H1 (cell line): ENCODE data around the gene HIPK2. TPM values are rescaled to one million over a fixed set of nuclear protein-coding genes. Genes with fewer than 3 reads are reported as not detected.

Source experiments
- CTCF ChIA-PET: fragments of 300-600 bp; sonication (Branson Sonifier 250); formaldehyde crosslinking; loops from one replicate; lab custom pipeline; 2021; ENCODE audit not compliant: partially characterized antibody; lab: Charles Lee
- POLR2A ChIA-PET: fragments of 300-600 bp; sonication (Branson Sonifier 250); formaldehyde crosslinking; loops from one replicate; lab custom pipeline; 2021; ENCODE audit warnings: inconsistent platforms; ENCODE audit not compliant: partially characterized antibody; lab: Charles Lee
- DNase-seq, 2 experiments: peaks; one replicate each; pipeline versions ENCODE4 v3.0.0 to v3.0.0-alpha.2; 2010 to 2022; ENCODE audit warnings: low spot score in 2 of 2, low read depth in 1 of 2, mixed read lengths in 1 of 2
- FAIRE-seq: peaks from 2 replicates; lab custom pipeline; 2011; peaks lifted over from hg19 to GRCh38; lab: Jason Lieb, UNC
- H2AFZ ChIP-seq: 2 replicates; pipeline ENCODE4 v1.8.1; 2012; ENCODE audit warnings: low read length, inconsistent platforms
- H2AK5ac ChIP-seq: 2 replicates; pipeline ENCODE4 v1.6.1; 2013; ENCODE audit warnings: low read depth, low read length
- H2BK120ac ChIP-seq: replicated peaks from 2 replicates; pipeline ENCODE3; 2013; ENCODE audit warnings: low read depth, low read length, inconsistent platforms
- H2BK12ac ChIP-seq: 2 replicates; pipeline ENCODE4 v1.6.1; 2013; ENCODE audit warnings: low read depth, low read length
- H2BK15ac ChIP-seq: 2 replicates; pipeline ENCODE4 v1.6.1; 2013; ENCODE audit warnings: low read length
- H2BK20ac ChIP-seq: 2 replicates; pipeline ENCODE4 v1.6.1; 2013; ENCODE audit warnings: low read length
- H2BK5ac ChIP-seq: 2 replicates; pipeline ENCODE4 v1.6.1; 2013; ENCODE audit warnings: low read depth, low read length
- H3K14ac ChIP-seq: 2 replicates; pipeline ENCODE4 v1.6.1; 2013; ENCODE audit warnings: inconsistent platforms; ENCODE audit not compliant: insufficient read length
- H3K18ac ChIP-seq: 2 replicates; pipeline ENCODE4 v1.6.1; 2013; ENCODE audit warnings: low read length; ENCODE audit errors: extremely low read depth
- H3K23ac ChIP-seq: 2 replicates; pipeline ENCODE4 v1.6.1; 2013; ENCODE audit warnings: inconsistent platforms; ENCODE audit not compliant: insufficient read length
- H3K23me2 ChIP-seq: 2 replicates; pipeline ENCODE4 v1.6.1; 2013; ENCODE audit warnings: low read depth, low read length
- H3K27ac ChIP-seq: 2 replicates; pipeline ENCODE4 v1.6.1; 2011; ENCODE audit warnings: low read depth, low read length, inconsistent platforms
- H3K27me3 ChIP-seq, 4 experiments: replicated peaks in 1 of 4; 1 replicate in 1 of 4; 2 replicates in 3 of 4; pipeline versions ENCODE4 v1.6.1 to v1.8.1; 2011 to 2013; ENCODE audit warnings: low read length in 3 of 4, mild to moderate bottlenecking in 3 of 4, inconsistent platforms in 2 of 4, mixed read lengths in 2 of 4, moderate library complexity in 1 of 4; ENCODE audit not compliant: control insufficient read depth in 3 of 4, insufficient read depth in 3 of 4; ENCODE audit errors: extremely low read depth in 1 of 4
- H3K36me3 ChIP-seq, 4 experiments: 2 replicates each; pipeline versions ENCODE4 v1.6.1 to v1.8.1; 2011 to 2013; ENCODE audit warnings: mild to moderate bottlenecking in 4 of 4, low read length in 3 of 4, moderate library complexity in 2 of 4, control low read depth in 1 of 4, inconsistent platforms in 1 of 4; ENCODE audit not compliant: insufficient read depth in 4 of 4, control insufficient read depth in 2 of 4
- H3K4ac ChIP-seq: replicated peaks from 2 replicates; pipeline ENCODE3; 2013; ENCODE audit warnings: low read length, low read depth, mixed read lengths, inconsistent platforms; ENCODE audit not compliant: insufficient read length
- H3K4me1 ChIP-seq, 4 experiments: replicated peaks in 1 of 4; 1 replicate in 1 of 4; 2 replicates in 3 of 4; pipeline versions ENCODE4 v1.6.1 to v1.8.1; 2011 to 2013; ENCODE audit warnings: low read length in 3 of 4, inconsistent platforms in 2 of 4, mixed read lengths in 1 of 4; ENCODE audit not compliant: insufficient read depth in 4 of 4, control insufficient read depth in 3 of 4
- H3K4me2 ChIP-seq, 2 experiments: 2 replicates each; pipeline versions ENCODE4 v1.6.1 to v1.8.1; 2011 to 2013; ENCODE audit warnings: low read depth in 2 of 2, low read length in 2 of 2, control low read depth in 1 of 2, inconsistent platforms in 1 of 2, mild to moderate bottlenecking in 1 of 2; ENCODE audit not compliant: insufficient read depth in 1 of 2
- H3K4me3 ChIP-seq, 4 experiments: fragments of 200-600, 300-600 bp in 1 of 4; sonication (generic), shearing (Covaris generic), sonication (Bioruptor Twin) in 1 of 4; 2 replicates each; pipeline versions ENCODE4 v1.5.1 to v1.8.1; 2011 to 2016; ENCODE audit warnings: low read length in 4 of 4, low read depth in 3 of 4, control low read depth in 2 of 4, inconsistent platforms in 2 of 4, mild to moderate bottlenecking in 2 of 4, mixed read lengths in 1 of 4, moderate library complexity in 1 of 4; ENCODE audit not compliant: insufficient read depth in 2 of 4; ENCODE audit errors: extremely low read depth in 1 of 4
- H3K56ac ChIP-seq: replicated peaks from 2 replicates; pipeline ENCODE3; 2013; ENCODE audit warnings: low read depth, mild to moderate bottlenecking, mixed read lengths, low read length, inconsistent platforms; ENCODE audit not compliant: insufficient read length
- H3K79me1 ChIP-seq: 2 replicates; pipeline ENCODE4 v1.6.1; 2013; ENCODE audit warnings: low read depth, low read length, control low read depth
- H3K79me2 ChIP-seq, 2 experiments: 2 replicates each; pipeline versions ENCODE4 v1.6.1 to v1.8.1; 2012 to 2013; ENCODE audit warnings: low read length in 2 of 2, mild to moderate bottlenecking in 2 of 2, inconsistent platforms in 1 of 2; ENCODE audit not compliant: insufficient read depth in 2 of 2, control insufficient read depth in 1 of 2
- H3K9ac ChIP-seq, 4 experiments: replicated peaks in 1 of 4; 1 replicate in 1 of 4; 2 replicates in 3 of 4; pipeline versions ENCODE4 v1.6.1 to v1.8.1; 2011 to 2013; ENCODE audit warnings: low read depth in 3 of 4, low read length in 3 of 4, control low read depth in 2 of 4, mild to moderate bottlenecking in 2 of 4, moderate library complexity in 2 of 4, inconsistent platforms in 1 of 4; ENCODE audit errors: extremely low read depth in 1 of 4
- H3K9me3 ChIP-seq, 2 experiments: 2 replicates each; pipeline versions ENCODE4 v1.6.1 to v1.8.1; 2012 to 2013; ENCODE audit warnings: mild to moderate bottlenecking in 2 of 2, moderate library complexity in 2 of 2, control low read depth in 1 of 2, inconsistent platforms in 1 of 2, low read depth in 1 of 2, low read length in 1 of 2, mixed read lengths in 1 of 2; ENCODE audit not compliant: insufficient read depth in 2 of 2
- H4K20me1 ChIP-seq, 2 experiments: replicated peaks in 1 of 2; 2 replicates each; pipeline versions ENCODE3 to v1.8.1; 2011 to 2013; ENCODE audit warnings: inconsistent platforms in 2 of 2, low read length in 2 of 2, mild to moderate bottlenecking in 1 of 2; ENCODE audit not compliant: insufficient read depth in 2 of 2, control insufficient read depth in 1 of 2
- H4K5ac ChIP-seq: 2 replicates; pipeline ENCODE4 v1.6.1; 2013; ENCODE audit warnings: low read length, low read depth, mixed read lengths, inconsistent platforms; ENCODE audit not compliant: insufficient read length
- H4K8ac ChIP-seq: 2 replicates; pipeline ENCODE4 v1.8.0; 2013; ENCODE audit warnings: mild to moderate bottlenecking, moderate library complexity, low read length, inconsistent platforms; ENCODE audit not compliant: insufficient read depth; ENCODE audit errors: extremely low read depth
- H4K91ac ChIP-seq: replicated peaks from 2 replicates; pipeline ENCODE3; 2013; ENCODE audit warnings: low read length, mixed read lengths, inconsistent platforms; ENCODE audit not compliant: insufficient read length
- CBX8 ChIP-seq: fragments of 300-800, 300-1000 bp; sonication (generic); IDR thresholded peaks from 2 replicates; pipeline ENCODE4 v1.7.1; 2016; ENCODE audit warnings: low read depth, low read length, borderline replicate concordance
- CEBPB ChIP-seq: IDR thresholded peaks from 2 replicates; pipeline ENCODE4 v1.6.1; 2012; ENCODE audit warnings: low read depth, low read length
- EGR1 ChIP-seq: IDR thresholded peaks from 2 replicates; pipeline ENCODE4 v1.6.1; 2011; ENCODE audit warnings: low read depth, low read length, borderline replicate concordance
- POU5F1 ChIP-seq: IDR thresholded peaks from 2 replicates; pipeline ENCODE4 v1.6.1; 2011; ENCODE audit warnings: low read depth, mild to moderate bottlenecking, low read length, moderate library complexity
- SIN3A ChIP-seq, 2 experiments: IDR thresholded peaks in 1 of 2; conservative IDR thresholded peaks in 1 of 2; 2 replicates each; pipeline ENCODE4 v1.6.1; 2011 to 2012; ENCODE audit warnings: low read length in 2 of 2, improper control_type of control experiment in 1 of 2, low read depth in 1 of 2, mild to moderate bottlenecking in 1 of 2
- TAF1 ChIP-seq: IDR thresholded peaks from 2 replicates; pipeline ENCODE4 v1.6.1; 2011; ENCODE audit warnings: mild to moderate bottlenecking, low read depth, low read length
- TAF7 ChIP-seq: optimal IDR thresholded peaks from 2 replicates; pipeline ENCODE3; 2011; ENCODE audit warnings: low read depth, mild to moderate bottlenecking, inconsistent platforms, low read length, moderate library complexity, borderline replicate concordance
- TCF12 ChIP-seq: IDR thresholded peaks from 2 replicates; pipeline ENCODE4 v1.6.1; 2011; ENCODE audit warnings: low read depth, mild to moderate bottlenecking, low read length
- WGBS, 2 experiments: shearing (Covaris generic) in 1 of 2; methylation state at CpG; one replicate each; pipeline versions ENCODE4 v1.1.6 to v1.1.7; 2013 to 2015; ENCODE audit warnings: low lambda C conversion rate in 2 of 2, mixed read lengths in 2 of 2, inconsistent platforms in 1 of 2, low coverage in 1 of 2, missing lambda C conversion rate in 1 of 2; ENCODE audit not compliant: insufficient replicate concordance in 2 of 2, insufficient coverage in 1 of 2, insufficient read length in 1 of 2; ENCODE audit errors: extremely low coverage in 1 of 2, missing lambda C conversion rate in 1 of 2; 5-methylcytosine and 5-hydroxymethylcytosine counted together
- polyA plus RNA-seq, 7 experiments: library from polyadenylated mRNA; depleted of rRNA in 3 of 7; stranded (reverse) in 5 of 7; unstranded in 2 of 7; fragments of >200 nt in 5 of 7; fragments of 200-250 nt in 2 of 7; gene quantifications; 1 replicate in 5 of 7; 2 replicates in 1 of 7; 4 replicates in 1 of 7; pipeline versions ENCODE4 v1.2.1 to v1.2.3, GENCODE V29; 2011 to 2013; ENCODE audit warnings: missing spikeins in 2 of 7, mixed read lengths in 2 of 7
- total RNA-seq: library from RNA; stranded (reverse); fragmentation: NEBNext Ultra II Directional; extraction: Animal tissue kit (Norgen Biotek cat#: 25700); gene quantifications from 2 replicates; pipeline ENCODE4 v1.2.1, GENCODE V29; 2021
- TF ChIP-seq, protein P1 (sequence below), 3 experiments: IDR thresholded peaks; 1 replicate in 2 of 3; 2 replicates in 1 of 3; pipeline versions ENCODE4 v1.5.1 to v1.6.1; 2011; ENCODE audit warnings: low read length in 3 of 3, mild to moderate bottlenecking in 3 of 3, inconsistent platforms in 2 of 3, low read depth in 1 of 3, moderate library complexity in 1 of 3; ENCODE audit not compliant: insufficient read depth in 1 of 3; ENCODE audit errors: control extremely low read depth in 1 of 3
- TF ChIP-seq, protein P2 (sequence below): IDR thresholded peaks from 2 replicates; pipeline ENCODE4 v1.6.1; 2012; ENCODE audit warnings: inconsistent platforms

The HIPK2 gene
- total and polyA plus RNA-seq, 2 of the 8 experiments (the other 6 are each of a cell fraction or from before 2014, with no cell fraction given), result 8.3 to 24.3 TPM

DNA sequence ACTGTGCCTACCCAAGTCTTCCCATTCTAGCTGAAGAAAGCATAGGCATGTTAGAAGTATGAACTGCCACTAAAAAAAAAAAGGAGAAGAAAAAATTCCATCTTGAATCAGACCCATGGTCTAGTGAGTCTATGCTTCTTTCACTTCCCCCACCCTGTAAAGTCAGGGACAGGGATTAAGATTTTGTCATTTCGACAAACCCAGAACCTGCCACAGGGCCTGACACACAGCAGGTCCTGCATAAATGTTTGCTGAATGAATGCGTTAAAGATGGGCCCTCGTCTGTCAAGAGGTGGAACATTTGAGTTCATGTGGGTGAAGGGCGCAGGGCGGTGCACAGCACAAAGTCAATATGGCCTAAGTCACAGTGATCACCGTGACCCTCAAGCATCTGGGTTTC, 4.9 kb downstream of the HIPK2 start:
- Histone ChIP-seq H3K18ac (no peak overlapping the region), H3K27me3 (peaks cover 0 to 12% (median 4%) of the 10 kb centered on the region in 4 experiments; a peak in 5 of 7 replicates)
- no peak for FAIRE-seq
- TF ChIP-seq POU5F1 (no peak), EGR1 (no peak), TAF1 (no peak), TAF7 (no peak), CBX8 (no peak), TCF12 (no peak), SIN3A (conservative IDR thresholded peaks at IDR 0.05 in 1 of 2, IDR thresholded peaks at IDR 0.05 in 1 of 2; ENCODE audit: low read depth in 1 of 2, low read length in 2 of 2) (no peak), CEBPB (no peak)
- TF ChIP-seq, protein P1, sequence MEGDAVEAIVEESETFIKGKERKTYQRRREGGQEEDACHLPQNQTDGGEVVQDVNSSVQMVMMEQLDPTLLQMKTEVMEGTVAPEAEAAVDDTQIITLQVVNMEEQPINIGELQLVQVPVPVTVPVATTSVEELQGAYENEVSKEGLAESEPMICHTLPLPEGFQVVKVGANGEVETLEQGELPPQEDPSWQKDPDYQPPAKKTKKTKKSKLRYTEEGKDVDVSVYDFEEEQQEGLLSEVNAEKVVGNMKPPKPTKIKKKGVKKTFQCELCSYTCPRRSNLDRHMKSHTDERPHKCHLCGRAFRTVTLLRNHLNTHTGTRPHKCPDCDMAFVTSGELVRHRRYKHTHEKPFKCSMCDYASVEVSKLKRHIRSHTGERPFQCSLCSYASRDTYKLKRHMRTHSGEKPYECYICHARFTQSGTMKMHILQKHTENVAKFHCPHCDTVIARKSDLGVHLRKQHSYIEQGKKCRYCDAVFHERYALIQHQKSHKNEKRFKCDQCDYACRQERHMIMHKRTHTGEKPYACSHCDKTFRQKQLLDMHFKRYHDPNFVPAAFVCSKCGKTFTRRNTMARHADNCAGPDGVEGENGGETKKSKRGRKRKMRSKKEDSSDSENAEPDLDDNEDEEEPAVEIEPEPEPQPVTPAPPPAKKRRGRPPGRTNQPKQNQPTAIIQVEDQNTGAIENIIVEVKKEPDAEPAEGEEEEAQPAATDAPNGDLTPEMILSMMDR (IDR thresholded peaks at IDR 0.05; ENCODE audit: control extremely low read depth in 1 of 3, insufficient read depth in 1 of 3, low read depth in 1 of 3, low read length in 3 of 3), result no peak
- TF ChIP-seq, protein P2, sequence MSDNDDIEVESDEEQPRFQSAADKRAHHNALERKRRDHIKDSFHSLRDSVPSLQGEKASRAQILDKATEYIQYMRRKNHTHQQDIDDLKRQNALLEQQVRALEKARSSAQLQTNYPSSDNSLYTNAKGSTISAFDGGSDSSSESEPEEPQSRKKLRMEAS, result no peak

More for the DNA sequence above, 4.9 kb downstream of the HIPK2 start:
- Histone ChIP-seq H3K4me3 (no peak overlapping the region), H4K20me1 (peaks cover 0 to 5% of the 10 kb centered on the region in 2 experiments), H2BK120ac (no peak overlapping the region), H3K4ac (no peak overlapping the region), H4K5ac (no peak overlapping the region), H3K27ac (no peak overlapping the region), H3K23me2 (peaks cover 6% of the 10 kb centered on the region), H3K14ac (no peak overlapping the region), H3K79me1 (peaks cover 6% of the 10 kb centered on the region), H2BK20ac (no peak overlapping the region), H2BK15ac (no peak overlapping the region), H3K4me1 (peaks cover 0 to 4% (median 1%) of the 10 kb centered on the region in 4 experiments; a peak in 4 of 7 replicates), H2AFZ (no peak overlapping the region), H3K36me3 (no peaks in the 10 kb centered on the region), H3K9ac (no peak overlapping the region), H4K91ac (no peak overlapping the region), H3K4me2 (no peak overlapping the region), H2BK5ac (no peak overlapping the region), H3K9me3 (no peaks in the 10 kb centered on the region), H3K56ac (no peak overlapping the region), H3K79me2 (peaks cover 0 to 54% of the 10 kb centered on the region in 2 experiments; a peak in 3 of 4 replicates), H3K23ac (no peak overlapping the region), H2AK5ac (no peak overlapping the region), H4K8ac (no peak overlapping the region), H2BK12ac (no peak overlapping the region)
- ChIA-PET CTCF (interaction anchor here (0.7 to 2.0 kb wide), 5 partner anchors 111 to 232 kb away, joined by 3 to 4 read pairs (median 3); no protein-coding TSS in a partner anchor), POLR2A (interaction anchor here (0.9 to 3.8 kb wide), 3 partner anchors 8 to 289 kb away, joined by 3 to 8 read pairs (median 7); partner anchors contain the start of gene KLRG2)
- 88% methylated on average over 6 of the region's 6 CpGs; no CpG with 5 or more reads in 1 of the 2 experiments for WGBS, 2 experiments
- no peak for DNase-seq
